NT2/D1 (cell line): ENCODE data around the gene CDK6.

Experiments used
- DNase-seq: peaks from one replicate; pipeline ENCODE4 v3.0.0-alpha.2; 2011; ENCODE audit warnings: low read depth, low spot score
- H3K27me3 ChIP-seq: 2 replicates; pipeline ENCODE4 v1.6.0; 2011; ENCODE audit warnings: mild to moderate bottlenecking; ENCODE audit not compliant: insufficient read length, insufficient read depth
- H3K36me3 ChIP-seq: 2 replicates; pipeline ENCODE4 v1.6.1; 2011; ENCODE audit warnings: mild to moderate bottlenecking, low read length, mixed read lengths; ENCODE audit not compliant: insufficient read depth, insufficient read length
- H3K4me1 ChIP-seq: 2 replicates; pipeline ENCODE4 v1.5.1; 2011; ENCODE audit not compliant: insufficient read depth, insufficient read length
- H3K4me3 ChIP-seq: 2 replicates; pipeline ENCODE4 v1.5.1; 2011; ENCODE audit warnings: low read depth; ENCODE audit not compliant: insufficient read length
- H3K9ac ChIP-seq: 2 replicates; pipeline ENCODE4 v1.6.0; 2011; ENCODE audit warnings: low read depth; ENCODE audit not compliant: insufficient read length
- H3K9me3 ChIP-seq: 2 replicates; pipeline ENCODE4 v1.5.1; 2011; ENCODE audit warnings: mild to moderate bottlenecking, low read length; ENCODE audit not compliant: insufficient read depth
- SUZ12 ChIP-seq: IDR thresholded peaks from 2 replicates; pipeline ENCODE4 v1.6.1; 2011; ENCODE audit not compliant: insufficient read length, insufficient read depth; ENCODE audit errors: extremely low read depth
- YY1 ChIP-seq: IDR thresholded peaks from 2 replicates; pipeline ENCODE4 v1.6.1; 2011; ENCODE audit not compliant: insufficient read length, insufficient read depth
- ZNF274 ChIP-seq: IDR thresholded peaks from 2 replicates; pipeline ENCODE4 v1.6.1; 2011; ENCODE audit warnings: mild to moderate bottlenecking, low read depth, low read length

The CDK6 gene

DNA sequence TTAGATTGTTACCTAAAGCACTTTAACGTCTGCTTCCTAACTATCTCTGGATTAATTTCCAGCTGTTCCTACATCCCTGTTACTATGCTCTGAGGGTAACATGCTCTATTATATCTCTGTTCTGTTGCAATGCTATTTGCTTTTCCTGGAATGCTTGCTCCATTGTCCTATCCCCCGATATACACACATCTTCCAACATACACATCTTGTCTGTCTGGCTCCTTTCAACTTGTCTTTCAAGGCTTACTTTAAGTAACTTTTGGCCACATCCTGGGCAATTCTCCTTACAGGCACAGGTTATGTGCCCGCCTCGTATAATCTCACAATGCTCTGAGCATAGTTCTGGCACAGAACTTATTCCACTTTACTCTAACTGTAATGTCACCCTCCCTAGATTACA, 96.2 kb downstream of the CDK6 start:
- Histone ChIP-seq H3K27me3 (no peaks in the 10 kb centered on the region), H3K4me1 (no peaks in the 10 kb centered on the region), H3K9ac (no peak overlapping the region)

DNA sequence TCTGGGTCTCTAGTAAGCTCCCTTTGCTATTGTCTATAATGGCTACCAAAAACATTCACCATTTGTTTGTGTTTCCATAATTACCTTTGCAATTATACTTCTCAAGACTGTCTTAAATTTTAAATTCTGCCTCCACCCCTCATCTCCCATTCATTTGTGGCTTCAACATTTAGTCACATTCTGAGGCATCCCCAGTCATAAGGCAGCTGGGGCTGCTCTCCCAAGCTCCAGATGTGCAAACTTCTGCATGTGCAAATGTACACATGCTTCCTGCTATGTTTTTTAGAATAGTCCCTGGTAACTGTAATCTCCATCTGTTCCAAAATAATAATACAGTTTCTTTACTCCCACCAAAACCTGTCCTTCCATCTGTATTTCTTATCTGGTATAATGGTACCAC, 97.3 kb downstream of the CDK6 start:
- Histone ChIP-seq H3K9me3 (no peaks in the 10 kb centered on the region), H3K27me3 (no peaks in the 10 kb centered on the region), H3K4me1 (no peaks in the 10 kb centered on the region), H3K9ac (no peak overlapping the region), H3K36me3 (no peaks in the 10 kb centered on the region), H3K4me3 (no peak overlapping the region)
- TF ChIP-seq SUZ12 (no peak), ZNF274 (no peak), YY1 (no peak)
- no peak for DNase-seq

More for the DNA sequence above, 96.2 kb downstream of the CDK6 start:
- Histone ChIP-seq H3K36me3 (no peaks in the 10 kb centered on the region), H3K9me3 (no peaks in the 10 kb centered on the region), H3K4me3 (no peak overlapping the region)
- DNase-seq = no peak
- TF ChIP-seq YY1 (no peak), ZNF274 (no peak), SUZ12 (no peak)

DNA sequence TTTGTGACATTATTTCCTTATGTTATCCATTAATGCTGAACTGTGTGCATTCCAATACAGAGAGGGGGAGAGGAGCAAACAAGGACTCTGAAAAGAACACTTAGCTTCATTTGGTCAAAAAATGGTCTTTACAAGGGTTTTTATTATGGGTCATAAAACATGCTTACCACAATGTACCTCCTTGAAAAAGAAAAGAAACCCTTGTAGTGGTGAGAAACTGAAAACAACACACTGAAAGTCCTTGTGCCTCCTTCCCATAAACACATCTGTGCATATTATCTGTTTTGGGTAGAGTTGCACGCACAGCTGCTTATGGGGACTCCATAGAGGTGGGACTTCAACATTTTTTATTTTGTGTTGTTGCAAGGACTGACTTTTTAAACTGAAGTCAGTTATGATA, 98.7 kb downstream of the CDK6 start:
- H3K4me3 ChIP-seq = no peak overlapping the region
- no peak for TF ChIP-seq SUZ12
- TF ChIP-seq YY1 = no peak
- no peak for TF ChIP-seq ZNF274
- H3K36me3 ChIP-seq = no peaks in the 10 kb centered on the region
- H3K9ac ChIP-seq = no peak overlapping the region
- no peaks in the 10 kb centered on the region for H3K4me1 ChIP-seq
- no peaks in the 10 kb centered on the region for H3K27me3 ChIP-seq
- DNase-seq = no peak
- H3K9me3 ChIP-seq = no peaks in the 10 kb centered on the region

DNA sequence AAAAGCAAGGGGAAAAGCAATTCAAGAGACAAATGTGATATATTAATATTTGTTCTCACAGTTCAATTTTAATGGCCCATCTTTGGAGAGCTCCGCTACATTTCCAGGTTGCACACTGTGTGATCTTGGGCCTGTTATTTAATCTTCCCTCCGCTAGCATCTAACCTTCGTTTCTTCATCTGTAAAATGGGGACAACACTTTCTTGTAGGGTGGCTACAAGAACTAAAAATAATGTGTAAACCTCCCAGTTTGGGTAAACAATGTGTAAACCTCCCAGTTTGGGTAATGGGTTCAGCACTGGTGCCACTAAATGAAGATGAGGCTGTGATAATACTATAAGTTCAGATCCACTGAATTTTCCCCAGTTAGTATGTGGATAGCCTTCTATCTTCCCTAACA, 99.5 kb downstream of the CDK6 start:
- Histone ChIP-seq H3K9me3 (no peaks in the 10 kb centered on the region), H3K4me3 (no peak overlapping the region), H3K36me3 (no peaks in the 10 kb centered on the region), H3K27me3 (no peaks in the 10 kb centered on the region), H3K4me1 (no peaks in the 10 kb centered on the region), H3K9ac (no peak overlapping the region)
- no peak for DNase-seq
- no peak for TF ChIP-seq YY1

DNA sequence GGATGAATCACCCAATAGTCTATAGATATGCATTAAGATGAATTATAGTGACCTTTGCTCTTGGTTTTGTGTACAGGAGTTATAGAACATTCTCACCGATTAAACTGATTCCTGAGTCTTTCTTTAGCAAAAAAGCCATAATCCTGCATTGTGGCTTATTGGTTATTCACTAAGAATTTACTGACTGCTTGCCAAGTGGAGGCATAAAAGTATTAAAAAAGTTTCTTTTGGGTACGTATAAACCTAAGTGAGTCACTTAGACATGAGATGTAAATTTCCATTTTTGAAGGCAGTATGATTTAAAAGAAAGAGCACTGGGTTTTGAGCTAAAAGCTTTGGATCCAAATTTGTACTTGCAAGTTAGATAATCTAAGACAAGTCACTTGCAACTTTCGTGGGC, 100.7 kb downstream of the CDK6 start:
- H3K9ac ChIP-seq = no peak overlapping the region
- no peak overlapping the region for H3K4me3 ChIP-seq
- no peaks in the 10 kb centered on the region for H3K9me3 ChIP-seq
- H3K36me3 ChIP-seq = no peaks in the 10 kb centered on the region
- H3K27me3 ChIP-seq = no peaks in the 10 kb centered on the region
- H3K4me1 ChIP-seq = no peaks in the 10 kb centered on the region
- TF ChIP-seq ZNF274 (no peak), SUZ12 (no peak), YY1 (no peak)
- DNase-seq = no peak

DNA sequence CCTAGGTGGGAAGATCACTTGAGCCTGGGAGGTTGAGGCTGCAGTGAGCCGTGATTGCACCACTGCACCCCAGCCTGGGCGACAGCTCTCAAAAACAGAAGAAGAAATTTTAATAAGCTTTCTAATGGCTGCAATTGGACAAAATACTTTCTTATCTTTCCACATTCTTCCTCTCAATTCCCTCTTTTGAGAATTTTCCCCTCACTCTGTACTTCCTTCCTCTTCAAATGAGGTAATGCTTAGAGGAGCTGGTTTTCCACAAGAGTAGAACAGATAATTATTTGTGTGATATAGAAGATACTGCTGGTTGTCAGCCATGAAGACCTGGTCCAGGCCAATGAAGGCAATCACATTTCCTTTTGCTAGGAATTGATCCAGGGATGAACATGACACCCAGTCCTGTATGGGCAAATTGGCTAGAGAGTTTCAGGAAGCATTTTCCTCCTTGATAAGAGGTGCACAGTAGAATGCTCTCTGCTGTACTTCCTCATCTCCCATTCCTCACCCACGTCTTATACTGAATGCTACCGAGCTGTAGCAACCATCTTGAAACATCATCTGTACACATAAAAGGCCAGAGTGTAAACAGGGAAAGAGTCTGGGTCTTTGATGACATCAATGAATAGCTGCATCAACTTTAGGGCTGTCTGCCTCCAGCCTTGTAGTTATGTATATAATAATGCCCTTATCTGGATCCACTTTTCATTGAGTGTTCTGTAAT, 103.9 kb downstream of the CDK6 start:
- H3K9me3 ChIP-seq = no peaks in the 10 kb centered on the region

DNA sequence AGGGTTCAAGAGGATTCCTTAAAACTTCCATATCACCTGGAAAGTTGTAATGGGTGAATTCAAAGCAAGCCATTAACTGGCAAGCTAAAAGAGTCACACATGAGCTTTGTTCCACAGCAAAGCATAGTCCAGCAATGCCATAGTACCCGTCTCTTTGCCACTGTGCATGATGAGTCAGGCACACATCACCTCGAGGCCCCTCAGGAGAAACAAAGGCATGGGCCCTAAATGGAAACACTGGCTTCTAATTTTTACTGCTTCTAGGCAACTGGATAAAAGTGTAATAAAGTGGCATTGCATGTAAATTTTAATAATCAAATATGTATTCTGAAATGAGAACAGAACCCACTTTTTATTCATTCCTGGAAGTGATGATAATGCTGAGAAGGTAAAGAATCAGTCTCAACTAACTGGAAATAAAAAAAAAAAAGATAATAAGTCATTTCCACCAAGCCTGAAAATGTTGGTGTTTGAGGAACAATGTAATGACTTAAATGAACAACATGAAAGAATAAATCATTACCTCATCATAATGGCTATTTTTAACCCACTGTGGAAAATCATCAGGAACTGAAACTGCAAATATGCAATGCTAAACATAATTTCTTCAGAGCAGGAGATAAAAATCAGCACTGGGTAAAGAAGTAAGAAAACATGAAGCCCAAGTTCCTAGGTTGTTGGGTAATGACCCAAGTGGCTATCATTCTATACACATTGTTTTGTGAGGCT, 104.9 kb downstream of the CDK6 start:
- Histone ChIP-seq H3K4me1 (no peaks in the 10 kb centered on the region), H3K27me3 (no peaks in the 10 kb centered on the region), H3K36me3 (no peaks in the 10 kb centered on the region), H3K4me3 (no peak overlapping the region), H3K9me3 (no peaks in the 10 kb centered on the region), H3K9ac (no peak overlapping the region)
- TF ChIP-seq YY1 (no peak), ZNF274 (no peak), SUZ12 (no peak)
- DNase-seq = no peak

More for the DNA sequence above, 103.9 kb downstream of the CDK6 start:
- Histone ChIP-seq H3K9ac (no peak overlapping the region), H3K27me3 (no peaks in the 10 kb centered on the region), H3K4me1 (no peaks in the 10 kb centered on the region), H3K36me3 (no peaks in the 10 kb centered on the region), H3K4me3 (no peak overlapping the region)
- TF ChIP-seq ZNF274 = no peak
- no peak for TF ChIP-seq YY1
- TF ChIP-seq SUZ12 = no peak
- DNase-seq = no peak
